ENCODE results near the gene GALNS.
"Not testable (repeated sequence)": the region's sequence is repeated elsewhere in the genome, so short reads cannot be mapped to it uniquely, and the experiment has no call there.

GALNS gene

GRCh38 chr16:88856828-88857727 lies at the start of gene GALNS, which contains the start of gene TRAPPC2L:
GALNS (minus strand) TSS chr16:88856947; CDS start chr16:88856877, 70 bp downstream.
TRAPPC2L (plus strand) TSS chr16:88857127; CDS start chr16:88857151, 24 bp downstream.
- peak; percentile 82 to 85 for DNase-seq

- no peak for DNase-seq
Observed at GRCh38 chr16:88906020-88906419, 49.3 kb upstream of the GALNS start.

- no peak for DNase-seq
Observed at GRCh38 chr16:88905563-88905962, 48.8 kb upstream of the GALNS start.

GRCh38 chr16:88904676-88905365 lies 48.1 kb upstream of the GALNS start:
- DNase-seq = no peak

- DNase-seq = no peak
Observed at GRCh38 chr16:88903267-88903666, 46.5 kb upstream of the GALNS start.

- DNase-seq = no peak
Observed at GRCh38 chr16:88902744-88903143, 46.0 kb upstream of the GALNS start.

GRCh38 chr16:88901718-88902337 lies 45.1 kb upstream of the GALNS start:
- no peak for DNase-seq

DNA sequence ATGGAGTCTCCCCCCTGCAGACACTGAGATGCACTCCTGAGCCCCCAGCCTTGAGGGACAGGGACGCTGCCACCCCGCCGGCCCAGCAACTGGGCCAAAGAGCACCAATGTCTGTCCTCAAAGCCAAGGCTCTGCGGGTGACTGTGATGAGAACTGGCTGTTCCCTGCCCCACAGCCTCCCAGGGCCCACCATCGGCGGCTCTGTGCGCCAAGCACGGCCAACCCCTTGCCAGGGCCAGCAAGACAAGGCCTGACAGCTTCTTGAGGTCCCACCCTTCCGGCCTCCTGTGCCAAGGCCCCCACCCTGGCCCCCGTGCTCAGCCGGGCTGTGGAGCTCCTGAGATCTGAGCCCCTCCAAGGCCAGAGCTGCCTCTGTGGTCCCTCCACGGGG lies 43.9 kb upstream of the GALNS start:
- DNase-seq = no peak

DNA sequence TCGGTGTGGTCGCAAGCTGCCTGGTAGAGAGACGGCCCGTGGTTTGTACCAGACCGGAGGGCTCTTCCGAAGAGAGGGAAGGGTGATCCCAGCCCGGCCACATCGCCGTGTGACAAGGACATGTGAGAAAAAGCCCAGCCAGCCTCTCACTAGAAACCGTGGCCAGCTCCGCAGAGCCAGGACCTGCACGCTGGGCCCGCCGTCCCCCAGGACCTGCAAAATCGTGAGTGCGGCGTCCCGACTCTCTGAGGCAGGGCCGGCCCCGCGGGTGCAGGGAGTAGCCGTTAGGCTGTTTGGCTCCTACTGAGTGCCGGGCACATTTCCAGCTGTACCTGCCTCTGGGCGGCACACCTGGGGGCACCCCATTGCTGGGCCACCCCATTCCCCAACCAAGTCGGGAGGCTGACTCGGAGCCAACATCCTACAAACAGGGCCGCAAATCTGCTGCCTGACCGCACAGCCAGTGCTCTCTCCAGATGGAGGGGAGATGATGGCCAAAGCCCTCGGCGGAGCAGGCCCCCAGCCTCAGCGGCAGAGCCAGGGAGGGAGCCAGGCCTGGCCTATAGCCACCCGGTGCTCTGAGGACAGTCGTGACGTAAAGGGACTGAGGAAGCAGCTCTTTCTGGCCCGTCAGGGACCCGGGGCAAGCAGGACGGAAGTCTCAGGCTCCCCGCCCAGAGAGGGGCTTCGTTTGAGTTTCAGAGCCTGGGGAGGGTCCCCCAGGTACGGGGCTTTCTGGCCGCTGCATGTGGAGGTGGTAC lies 43.3 kb upstream of the GALNS start:
- DNase-seq = no peak

DNA sequence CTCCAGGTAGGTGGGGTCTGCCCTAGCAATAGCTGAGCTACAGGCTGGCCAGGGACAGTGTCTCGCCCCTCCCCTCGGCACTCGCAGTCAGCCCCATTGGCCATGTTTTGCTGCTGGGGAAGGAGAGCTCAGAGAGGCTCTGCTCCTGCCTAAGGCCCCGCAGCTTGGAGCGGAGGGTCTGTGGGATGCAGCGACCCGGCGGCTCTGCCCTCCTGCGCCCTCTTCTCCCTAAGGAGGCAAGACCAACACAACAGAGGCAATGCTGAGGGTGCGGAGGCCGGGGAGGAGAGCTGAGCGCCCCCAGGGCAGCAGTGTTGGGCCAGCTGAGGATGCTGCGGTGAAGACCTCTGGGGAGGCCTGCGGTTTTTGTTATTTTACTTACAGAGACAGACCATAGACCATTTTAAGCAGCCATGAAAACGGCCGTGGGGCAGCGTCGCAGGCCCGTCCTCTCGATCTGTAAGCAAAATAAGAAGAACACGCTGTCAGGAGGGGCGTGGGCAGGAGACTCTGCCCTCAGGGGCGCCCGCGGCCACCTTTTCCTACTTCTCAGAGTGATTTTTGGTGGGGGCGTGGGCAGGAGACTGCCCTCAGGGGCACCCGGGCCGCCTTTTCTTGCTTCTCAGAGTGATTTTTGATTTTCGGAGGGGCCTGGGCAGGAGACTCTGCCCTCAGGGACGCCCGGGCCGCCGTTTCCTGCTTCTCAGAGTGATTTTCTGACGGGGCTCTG lies 41.1 kb upstream of the GALNS start:
- DNase-seq = no peak

DNA sequence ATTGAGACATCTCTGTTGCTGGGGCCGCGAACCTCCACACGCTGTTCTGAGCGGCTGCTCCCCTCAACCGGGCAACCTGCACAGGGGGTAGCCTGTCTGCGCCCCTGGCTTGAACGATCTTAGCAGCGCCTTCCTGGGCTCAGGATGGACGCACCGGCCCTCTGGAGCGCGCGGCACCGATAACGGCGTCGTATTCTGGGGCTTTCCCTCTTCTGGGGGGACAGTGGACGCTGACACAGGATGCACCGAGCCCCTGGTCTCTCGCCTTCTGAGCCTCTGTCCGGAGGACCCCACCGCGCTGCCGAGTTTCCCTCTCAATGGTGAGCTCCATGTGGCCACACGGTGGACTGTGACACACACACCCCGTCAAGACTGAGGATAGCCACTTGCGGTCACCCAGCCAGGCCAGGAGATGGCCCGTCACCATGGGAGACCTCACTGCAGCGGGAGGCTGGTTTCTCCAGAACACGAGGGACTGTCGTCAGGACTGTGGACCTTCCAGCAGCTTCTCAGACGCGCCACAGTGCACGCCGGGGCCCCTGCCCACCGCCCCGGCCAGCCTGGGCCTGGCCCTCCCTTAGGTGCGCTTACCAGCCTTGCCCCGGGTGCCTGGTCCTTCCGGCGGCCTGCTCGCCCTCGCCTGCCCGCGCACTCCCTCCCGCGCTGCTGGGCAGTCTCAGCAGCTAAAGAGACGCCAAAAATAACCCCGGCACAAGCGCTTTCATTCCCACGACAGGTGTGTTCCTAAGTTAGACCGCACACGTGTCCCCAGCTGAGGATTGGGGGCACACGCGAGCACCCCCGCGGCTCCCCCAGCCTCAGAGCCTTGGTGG lies 39.7 kb upstream of the GALNS start:
- DNase-seq = no peak

GRCh38 chr16:88895335-88895734 lies 38.6 kb upstream of the GALNS start:
- no peak for DNase-seq

DNA sequence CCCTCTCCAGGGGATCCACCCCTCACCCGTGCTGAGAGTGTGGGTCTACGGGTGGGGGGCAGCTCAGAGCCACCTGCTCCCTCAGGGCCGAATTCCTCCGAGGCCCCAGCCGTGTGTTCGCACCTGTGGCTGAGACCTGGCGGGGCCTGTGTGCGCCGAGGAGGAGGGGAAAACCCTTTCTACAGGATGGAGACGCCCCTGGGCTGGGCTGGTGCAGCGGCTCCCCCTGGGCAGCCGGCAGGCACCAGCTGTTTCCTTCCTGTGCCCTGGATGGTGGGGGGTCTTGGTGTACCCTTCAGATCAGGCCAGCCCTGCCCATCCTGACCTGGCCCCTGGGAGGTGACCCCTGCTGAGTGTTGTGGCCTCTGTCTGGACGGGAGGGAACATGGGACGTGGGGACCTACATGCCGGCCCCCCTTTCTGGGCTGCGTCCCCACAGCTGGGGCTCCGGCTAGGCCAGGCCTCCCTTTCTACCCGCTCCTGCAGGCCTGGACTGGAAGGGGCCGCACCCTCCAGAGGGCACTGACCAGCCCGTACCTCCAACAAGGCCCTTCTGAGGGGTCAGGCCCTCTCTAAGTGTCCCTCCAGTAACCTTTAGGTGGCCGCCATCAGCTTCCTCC lies 38.0 kb upstream of the GALNS start:
- no peak for DNase-seq

DNA sequence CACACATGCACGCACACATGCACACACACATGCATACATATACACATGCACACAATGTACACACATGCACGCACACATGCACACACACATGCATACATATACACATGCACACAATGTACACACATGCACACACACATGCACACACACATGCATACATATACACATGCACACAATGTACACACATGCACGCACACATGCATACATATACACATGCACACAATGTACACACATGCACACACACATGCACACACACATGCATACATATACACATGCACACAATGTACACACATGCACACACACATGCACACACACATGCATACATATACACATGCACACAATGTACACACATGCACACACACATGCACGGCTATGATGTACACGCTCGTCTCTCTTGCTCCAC lies 37.5 kb upstream of the GALNS start:
- not testable (repeated sequence) for DNase-seq

DNA sequence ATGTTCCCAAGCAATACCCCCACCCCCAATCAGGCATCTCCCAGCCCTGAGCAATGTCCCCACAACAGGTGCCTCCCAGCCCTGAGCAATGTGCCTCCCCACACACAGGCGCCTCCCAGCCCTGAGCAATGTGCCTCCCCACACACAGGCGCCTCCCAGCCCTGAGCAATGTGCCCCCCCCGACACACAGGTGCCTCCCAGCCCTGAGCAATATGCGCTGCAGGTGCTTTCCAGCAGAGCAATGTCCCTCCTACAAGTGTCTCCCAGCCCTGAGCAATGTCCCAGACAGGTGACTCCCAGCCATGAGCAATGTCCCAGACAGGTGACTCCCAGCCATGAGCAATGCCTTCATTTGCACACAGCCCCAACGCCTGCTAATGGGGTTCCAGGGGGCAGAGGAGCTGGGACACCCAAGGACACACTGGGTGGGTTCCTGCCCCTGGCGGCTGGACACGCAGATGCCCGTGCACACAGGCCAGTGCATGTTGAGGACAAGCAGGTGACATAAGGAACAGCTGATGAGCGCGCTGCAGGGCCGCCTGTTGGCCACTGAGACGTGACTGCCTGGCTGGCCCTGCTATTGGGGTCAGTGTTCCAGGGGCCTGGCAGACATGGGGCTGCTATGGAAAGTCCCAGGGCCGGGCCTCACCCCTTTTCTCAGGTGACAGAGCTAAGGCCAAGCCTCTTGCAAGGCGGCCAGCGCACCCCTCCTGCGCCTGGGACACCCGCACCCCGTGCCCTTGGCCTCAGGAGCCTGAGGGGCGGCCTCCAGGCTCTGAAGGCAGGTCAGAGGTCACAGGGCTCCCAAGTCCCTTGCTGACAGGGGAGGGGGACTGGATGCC lies 36.6 kb upstream of the GALNS start:
- DNase-seq = no peak

DNA sequence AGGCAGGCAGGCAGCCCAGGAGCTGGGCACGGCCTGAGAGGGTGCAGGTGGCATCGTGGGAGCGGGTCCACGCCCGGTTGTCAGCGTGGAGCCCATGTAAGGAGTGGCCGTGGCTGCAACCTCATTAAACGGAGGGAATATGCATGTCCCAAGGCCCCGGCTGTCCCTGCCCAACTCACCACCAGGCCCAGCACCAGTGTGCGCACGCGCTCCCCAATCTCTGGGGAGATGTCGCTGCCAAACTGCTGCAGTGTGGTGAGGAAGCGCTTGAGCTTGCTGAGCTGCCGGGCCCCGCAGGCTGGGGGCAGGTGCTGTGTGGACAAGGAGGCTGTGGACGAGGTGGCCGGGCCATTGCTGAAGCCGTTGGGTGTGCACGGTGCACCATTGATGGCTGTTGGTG lies 35.3 kb upstream of the GALNS start:
- DNase-seq = no peak

DNA sequence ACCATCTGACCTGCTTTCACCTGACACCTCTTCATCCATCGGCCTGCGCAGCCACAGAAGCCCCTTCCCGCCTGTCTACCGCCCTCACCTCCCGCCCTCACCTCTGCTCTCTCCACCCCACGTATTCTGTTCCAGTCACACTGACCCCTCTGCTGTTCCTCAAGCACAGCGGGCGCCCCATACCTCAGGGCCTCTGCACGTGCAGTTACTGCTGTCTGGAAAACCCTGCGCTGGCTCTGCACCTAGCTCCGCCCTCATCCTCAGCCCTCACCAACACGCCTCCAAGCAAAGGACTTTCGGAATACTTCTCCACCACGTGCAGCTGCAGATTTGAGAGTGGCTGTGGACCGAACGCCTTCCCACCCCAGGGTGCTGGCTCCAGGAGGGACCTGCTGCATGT lies 34.3 kb upstream of the GALNS start:
- DNase-seq = no peak

- DNase-seq = not testable (repeated sequence)
Observed at GRCh38 chr16:88889702-88890352, 33.1 kb upstream of the GALNS start.

All from NCI-H187 (cell line).